Epithelial cell of proximal tubule (primary cell): ENCODE results near the gene CLDN19. TPM values are rescaled to one million over a fixed set of nuclear protein-coding genes. Genes with fewer than 3 reads are reported as not detected.

Source experiments
- DNase-seq: peaks from one replicate; pipeline ENCODE4 v3.0.0-alpha.2; 2011; ENCODE audit warnings: low read depth
- H3K4me3 ChIP-seq: 2 replicates; pipeline ENCODE4 v1.5.1; 2011; ENCODE audit warnings: low read depth, mild to moderate bottlenecking, low read length
- total RNA-seq: library from RNA; depleted of rRNA; stranded (reverse); fragments of >200 nt; gene quantifications from 2 replicates; pipeline ENCODE4 v1.2.3, GENCODE V29; 2015
- TF ChIP-seq, protein P1 (sequence below): conservative IDR thresholded peaks from 2 replicates; pipeline ENCODE4 v1.5.1; 2012; ENCODE audit warnings: low read depth, mild to moderate bottlenecking, low read length

CLDN19 gene
- total RNA-seq, 1 donor from 2014 or later: 1.2 TPM

DNA sequence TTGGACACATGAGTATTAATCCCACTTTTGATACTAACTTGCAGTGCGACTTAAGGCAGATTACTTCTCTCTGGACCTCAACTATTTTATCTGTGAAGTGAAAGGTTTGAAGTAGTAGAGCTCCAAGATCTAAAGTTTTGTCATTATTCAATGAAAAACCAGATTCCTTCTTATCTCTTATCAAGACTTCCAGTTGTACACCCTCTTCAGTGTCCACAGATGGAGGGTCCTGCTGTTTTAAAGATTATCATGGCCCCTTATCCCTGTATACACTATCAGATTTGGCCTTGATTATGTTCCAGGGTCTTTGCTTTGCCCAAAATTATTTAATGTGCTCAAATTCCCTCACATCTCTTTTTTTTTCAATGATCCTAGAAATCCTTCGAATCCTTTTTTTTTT is 28.1 kb upstream of the CLDN19 start:
- no peak for DNase-seq
- TF ChIP-seq, protein P1, sequence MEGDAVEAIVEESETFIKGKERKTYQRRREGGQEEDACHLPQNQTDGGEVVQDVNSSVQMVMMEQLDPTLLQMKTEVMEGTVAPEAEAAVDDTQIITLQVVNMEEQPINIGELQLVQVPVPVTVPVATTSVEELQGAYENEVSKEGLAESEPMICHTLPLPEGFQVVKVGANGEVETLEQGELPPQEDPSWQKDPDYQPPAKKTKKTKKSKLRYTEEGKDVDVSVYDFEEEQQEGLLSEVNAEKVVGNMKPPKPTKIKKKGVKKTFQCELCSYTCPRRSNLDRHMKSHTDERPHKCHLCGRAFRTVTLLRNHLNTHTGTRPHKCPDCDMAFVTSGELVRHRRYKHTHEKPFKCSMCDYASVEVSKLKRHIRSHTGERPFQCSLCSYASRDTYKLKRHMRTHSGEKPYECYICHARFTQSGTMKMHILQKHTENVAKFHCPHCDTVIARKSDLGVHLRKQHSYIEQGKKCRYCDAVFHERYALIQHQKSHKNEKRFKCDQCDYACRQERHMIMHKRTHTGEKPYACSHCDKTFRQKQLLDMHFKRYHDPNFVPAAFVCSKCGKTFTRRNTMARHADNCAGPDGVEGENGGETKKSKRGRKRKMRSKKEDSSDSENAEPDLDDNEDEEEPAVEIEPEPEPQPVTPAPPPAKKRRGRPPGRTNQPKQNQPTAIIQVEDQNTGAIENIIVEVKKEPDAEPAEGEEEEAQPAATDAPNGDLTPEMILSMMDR: no peak
- peak overlapping the region; percentile 94 for H3K4me3 ChIP-seq

DNA sequence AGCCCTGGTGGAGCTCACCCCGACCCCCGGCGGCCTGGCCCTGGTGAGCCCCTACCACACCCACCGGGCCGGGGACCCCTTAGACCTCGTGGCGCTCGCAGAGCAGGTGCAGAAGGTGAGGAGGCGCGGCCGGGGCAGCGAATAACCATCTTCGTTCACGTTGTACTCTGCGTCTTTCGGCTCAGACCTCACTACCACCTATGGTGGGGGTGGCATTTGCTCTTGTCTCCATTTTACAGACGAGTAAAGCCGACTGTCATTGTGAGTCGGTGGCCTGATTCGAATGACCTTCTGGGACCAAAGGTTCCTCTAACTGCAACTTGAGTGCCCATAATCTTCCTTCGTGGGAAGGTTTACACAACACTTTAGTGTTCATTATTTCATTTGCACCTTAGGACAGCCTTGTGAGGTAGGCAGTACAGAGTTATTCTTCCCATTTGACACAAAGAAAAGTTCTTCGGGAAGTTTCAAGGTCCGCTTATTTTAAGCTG is 27.5 kb upstream of the CLDN19 start:
- TF ChIP-seq, protein P1: no peak
- peak overlapping the region; percentile 94 for H3K4me3 ChIP-seq
- DNase-seq: no peak

DNA sequence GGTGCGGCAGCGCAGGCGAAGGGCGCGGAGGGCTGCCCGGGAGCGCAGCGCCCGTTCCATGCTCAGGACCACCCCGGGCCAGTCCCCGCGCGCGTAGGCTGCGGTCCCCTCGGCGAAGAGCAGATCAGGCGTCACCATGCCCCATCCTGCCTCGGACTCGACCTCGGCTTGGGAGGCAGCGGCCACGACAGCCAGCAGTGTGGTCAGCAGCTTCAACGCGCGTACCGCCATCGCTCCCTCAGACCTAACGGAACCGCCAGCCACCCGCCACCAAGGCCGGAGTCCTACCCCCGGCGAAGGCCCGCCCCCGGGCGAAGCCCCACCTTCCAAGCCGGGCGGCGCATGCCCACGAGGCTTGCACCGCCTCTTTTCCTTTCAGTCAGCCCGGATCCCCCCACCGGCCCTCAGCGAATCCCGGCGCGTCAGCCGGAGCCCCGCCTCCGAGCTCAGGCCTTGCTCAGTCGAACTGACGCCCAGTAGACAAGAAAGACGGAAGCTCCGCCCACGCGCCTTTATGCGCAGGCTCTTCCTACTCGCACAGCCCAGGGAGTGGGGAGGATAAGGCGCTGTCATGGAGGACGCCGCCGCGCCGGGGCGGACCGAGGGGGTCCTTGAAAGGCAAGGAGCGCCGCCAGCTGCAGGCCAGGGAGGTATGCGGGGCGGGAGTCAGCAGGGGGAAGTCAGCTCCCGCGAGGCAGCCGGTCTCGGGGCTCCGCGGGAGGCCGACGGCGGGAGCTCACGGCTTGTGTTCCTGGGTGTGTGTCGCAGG is 26.9 kb upstream of the CLDN19 start, which contains the start of the genes C1orf50 and P3H1:
Gene C1orf50 (plus strand): TSS at position 509 of the 769 bp plus-strand sequence. CDS start 63 bp downstream, at position 572.
Gene P3H1 (minus strand): TSS at position 288 of the 769 bp plus-strand sequence. CDS start 57 bp downstream, at position 231.
- TF ChIP-seq, protein P1: no peak
- H3K4me3 ChIP-seq: peak within 1 kb of the TSS; percentile 94
- peak; percentile 77 for DNase-seq

DNA sequence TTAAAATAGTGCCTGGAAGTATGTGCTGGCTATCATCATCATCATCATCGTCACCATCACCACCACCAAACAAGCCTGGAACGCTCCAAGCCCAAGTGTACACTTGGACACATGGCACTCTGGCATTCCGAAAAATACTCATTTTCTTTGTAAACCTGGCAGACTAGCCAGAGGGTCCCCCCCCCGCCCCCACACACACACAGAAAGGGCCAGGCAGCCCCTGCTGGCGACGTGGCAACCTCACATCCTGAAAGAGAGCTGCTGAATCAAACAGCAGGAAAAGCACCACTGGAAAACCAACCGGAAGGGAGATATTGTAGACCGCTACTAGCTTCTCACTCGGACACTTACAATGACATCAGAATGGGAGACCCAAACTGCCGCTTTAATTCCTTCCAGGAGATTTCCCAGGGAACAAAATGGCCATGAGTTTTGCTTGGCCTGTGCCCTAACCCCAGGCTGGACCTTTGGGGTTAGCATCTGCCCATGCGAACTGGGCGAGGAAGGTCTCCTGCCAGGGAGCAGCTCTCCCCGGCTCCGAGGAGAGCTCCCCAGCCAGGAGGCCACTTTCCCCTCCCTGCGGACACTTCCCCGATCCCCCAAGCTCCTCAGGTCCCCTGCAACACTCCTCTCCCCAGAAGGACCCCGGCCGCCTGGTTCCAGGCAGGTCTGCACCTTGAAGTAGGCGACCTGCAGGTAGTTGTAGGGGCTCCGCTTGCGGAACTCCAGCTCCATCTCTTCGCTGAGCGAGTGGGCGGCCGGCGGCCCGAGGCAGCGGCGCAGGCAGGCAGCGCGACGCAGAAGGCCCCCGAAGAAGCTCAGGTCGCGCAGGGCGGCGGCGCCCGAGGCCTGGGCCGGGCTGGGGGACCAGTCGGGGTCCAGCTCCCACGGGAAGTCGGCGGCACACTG is 26.1 kb upstream of the CLDN19 start:
- peak overlapping the region; percentile 94 for H3K4me3 ChIP-seq
- TF ChIP-seq, protein P1: peak; percentile 65
- DNase-seq: peak; percentile 42

DNA sequence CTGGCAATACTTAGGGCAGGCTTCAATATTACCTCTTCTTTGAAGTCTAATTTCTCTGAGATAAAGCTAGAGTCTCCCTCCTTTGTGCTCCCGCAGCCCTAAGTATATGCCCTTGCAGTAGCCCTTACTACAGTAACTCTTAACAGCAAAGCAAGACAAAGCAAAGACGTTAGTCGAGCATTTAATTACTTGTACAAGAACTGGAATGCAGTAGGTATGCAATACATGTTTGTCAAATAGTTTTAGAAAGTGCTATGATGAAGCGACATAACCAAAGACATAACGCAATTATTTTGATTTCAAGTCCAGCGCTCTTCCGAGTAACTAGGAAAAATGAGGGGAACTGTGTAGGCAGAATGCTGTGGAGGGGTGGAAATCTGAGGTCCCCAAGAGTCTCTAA is 25.2 kb upstream of the CLDN19 start:
- DNase-seq: no peak

DNA sequence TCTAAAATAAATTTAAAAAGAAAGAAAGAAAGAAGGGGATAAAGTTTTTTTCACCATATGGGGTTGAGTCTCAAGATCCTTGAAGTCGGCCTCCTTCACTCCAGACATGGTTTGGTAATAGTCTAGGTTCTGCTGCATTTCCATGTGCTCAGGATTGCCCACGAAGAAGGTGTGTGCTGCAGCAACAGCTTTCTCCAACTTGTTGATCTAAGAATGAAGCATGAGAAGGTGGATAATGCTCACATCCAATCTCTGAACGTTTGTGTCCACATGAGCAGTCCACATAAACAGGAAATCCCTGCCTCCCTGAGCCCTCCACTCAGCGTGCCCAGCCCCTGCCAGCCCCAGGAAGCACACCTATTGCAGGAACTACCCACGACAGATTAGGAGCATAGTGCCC is 22.2 kb upstream of the CLDN19 start:
- H3K4me3 ChIP-seq: no peak overlapping the region
- TF ChIP-seq, protein P1: no peak

More for the DNA sequence above, 25.2 kb upstream of the CLDN19 start:
- TF ChIP-seq, protein P1: no peak
- peak overlapping the region; percentile 94 for H3K4me3 ChIP-seq

More for the DNA sequence above, 22.2 kb upstream of the CLDN19 start:
- DNase-seq: no peak
